ENCODE data around the gene ZDHHC20.

DNA sequence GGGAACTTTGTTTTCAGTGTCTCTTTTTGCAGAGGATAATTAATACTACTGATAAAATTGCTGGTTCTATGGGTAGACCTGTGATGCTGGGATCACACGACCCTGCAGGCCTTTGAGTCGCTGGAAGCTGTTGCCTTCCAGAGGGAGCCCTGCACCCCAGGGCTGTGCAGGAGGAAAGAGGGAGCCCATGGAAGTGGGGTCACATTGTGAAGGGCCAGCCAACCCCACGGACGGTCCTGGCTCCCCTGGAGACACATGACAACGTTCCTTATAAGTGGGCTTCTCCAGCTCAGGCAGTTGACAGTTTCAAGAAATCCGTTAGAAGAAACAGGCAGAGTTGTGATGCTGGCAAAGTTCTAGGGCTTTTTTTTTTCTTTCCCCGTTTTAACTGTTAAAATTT is 98.0 kb downstream of the ZDHHC20 start:
- TF ChIP-seq, protein P1, sequence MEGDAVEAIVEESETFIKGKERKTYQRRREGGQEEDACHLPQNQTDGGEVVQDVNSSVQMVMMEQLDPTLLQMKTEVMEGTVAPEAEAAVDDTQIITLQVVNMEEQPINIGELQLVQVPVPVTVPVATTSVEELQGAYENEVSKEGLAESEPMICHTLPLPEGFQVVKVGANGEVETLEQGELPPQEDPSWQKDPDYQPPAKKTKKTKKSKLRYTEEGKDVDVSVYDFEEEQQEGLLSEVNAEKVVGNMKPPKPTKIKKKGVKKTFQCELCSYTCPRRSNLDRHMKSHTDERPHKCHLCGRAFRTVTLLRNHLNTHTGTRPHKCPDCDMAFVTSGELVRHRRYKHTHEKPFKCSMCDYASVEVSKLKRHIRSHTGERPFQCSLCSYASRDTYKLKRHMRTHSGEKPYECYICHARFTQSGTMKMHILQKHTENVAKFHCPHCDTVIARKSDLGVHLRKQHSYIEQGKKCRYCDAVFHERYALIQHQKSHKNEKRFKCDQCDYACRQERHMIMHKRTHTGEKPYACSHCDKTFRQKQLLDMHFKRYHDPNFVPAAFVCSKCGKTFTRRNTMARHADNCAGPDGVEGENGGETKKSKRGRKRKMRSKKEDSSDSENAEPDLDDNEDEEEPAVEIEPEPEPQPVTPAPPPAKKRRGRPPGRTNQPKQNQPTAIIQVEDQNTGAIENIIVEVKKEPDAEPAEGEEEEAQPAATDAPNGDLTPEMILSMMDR (IDR thresholded peaks at IDR 0.05) = no peak
- no peak for TF ChIP-seq POLR2A (IDR thresholded peaks at IDR 0.05)
